NCI-H82 treated with DMSO at 0.1 percent for 48 hours (cell line): ENCODE measurements around the gene ADTRP.

Source experiments
- DNase-seq: peaks from one replicate; lab custom pipeline; 2025; ENCODE audit not compliant: unreplicated experiment; lab: John Stamatoyannopoulos, UW

Gene ADTRP

GRCh38 chr6:11727998-11728961 lies 50.3 kb downstream of the ADTRP start:
- DNase-seq = peak; percentile 67

- DNase-seq = no peak
Observed at GRCh38 chr6:11727346-11727997, 51.1 kb downstream of the ADTRP start.

GRCh38 chr6:11724286-11724685 lies 54.3 kb downstream of the ADTRP start:
- DNase-seq = no peak

DNA sequence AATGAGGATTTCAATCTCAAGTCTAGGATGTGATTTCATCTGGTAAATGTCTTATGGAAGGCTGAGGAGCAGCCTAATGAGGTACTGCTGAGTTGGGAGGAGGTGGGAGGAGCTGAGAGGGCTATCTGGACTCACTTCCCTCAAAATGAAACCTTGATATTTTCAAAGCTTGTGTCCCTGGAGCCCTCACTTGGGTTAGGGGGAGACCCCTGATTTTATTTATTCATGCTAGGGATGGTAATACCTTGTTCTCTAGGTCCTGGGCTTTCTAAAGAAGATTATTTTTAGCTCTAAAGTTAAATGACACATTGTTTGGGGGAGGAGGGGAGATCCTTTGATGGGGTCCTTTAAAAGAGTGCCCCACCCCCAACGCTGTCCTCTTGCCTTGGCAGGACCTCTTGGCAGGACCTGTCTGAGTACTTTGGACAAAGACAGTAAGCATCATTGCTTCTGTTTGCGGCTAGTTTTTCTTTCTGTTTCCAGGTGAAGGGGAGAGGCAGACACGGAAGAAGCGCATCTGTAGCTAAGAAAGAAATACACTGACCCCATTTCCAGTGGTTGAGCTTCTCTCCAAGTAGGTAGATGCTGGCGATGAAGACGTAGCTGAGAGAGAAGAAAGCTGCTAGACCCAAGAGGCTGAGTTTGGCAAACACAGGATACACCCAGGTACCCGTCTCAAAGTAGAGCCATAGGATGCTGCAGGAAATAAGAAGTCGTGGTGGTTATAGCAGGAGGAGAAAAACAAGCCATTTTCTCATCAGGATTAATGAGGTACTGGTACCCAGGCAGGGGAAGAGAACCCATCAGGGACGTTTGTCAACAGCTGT lies 55.6 kb downstream of the ADTRP start:
- no peak for DNase-seq

DNA sequence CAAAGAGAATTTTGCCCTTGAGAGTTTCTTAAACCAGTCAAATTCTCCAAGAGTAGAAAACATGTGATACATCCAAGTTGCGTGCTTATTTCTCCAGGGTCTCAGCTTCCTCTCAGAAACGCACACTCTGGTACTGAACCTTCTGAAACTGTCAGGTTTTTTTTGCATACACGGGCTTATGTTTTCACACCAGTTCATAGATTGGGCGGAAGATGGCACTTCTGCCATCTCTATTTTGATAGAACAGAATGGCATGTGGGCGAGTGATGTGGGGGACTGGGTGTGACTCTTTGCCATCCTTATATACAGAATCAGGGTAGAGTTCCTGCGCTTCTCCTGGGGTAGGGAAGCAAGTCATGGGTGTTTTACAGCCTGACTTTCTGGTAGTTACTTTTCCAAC lies 56.4 kb downstream of the ADTRP start:
- DNase-seq = no peak

DNA sequence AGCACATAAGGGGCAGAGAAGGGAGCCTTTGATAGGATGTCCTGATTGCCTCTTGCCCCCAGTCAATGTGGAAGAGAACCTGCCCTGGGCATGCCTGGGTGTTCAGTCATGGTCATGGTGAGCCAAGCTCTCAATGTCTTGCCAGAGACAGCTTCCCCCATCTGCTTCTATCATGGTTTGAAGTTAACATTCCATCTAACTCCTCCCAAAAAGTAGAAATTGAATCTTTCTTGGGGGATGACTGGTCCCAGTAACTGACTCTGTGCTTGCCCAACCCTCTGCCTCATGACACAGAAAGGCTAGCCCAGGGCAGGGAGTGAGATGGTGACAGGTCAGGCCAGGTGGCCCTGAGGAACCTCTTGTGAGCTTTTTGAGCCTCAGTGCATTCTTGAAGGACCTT lies 60.1 kb downstream of the ADTRP start:
- DNase-seq = no peak

DNA sequence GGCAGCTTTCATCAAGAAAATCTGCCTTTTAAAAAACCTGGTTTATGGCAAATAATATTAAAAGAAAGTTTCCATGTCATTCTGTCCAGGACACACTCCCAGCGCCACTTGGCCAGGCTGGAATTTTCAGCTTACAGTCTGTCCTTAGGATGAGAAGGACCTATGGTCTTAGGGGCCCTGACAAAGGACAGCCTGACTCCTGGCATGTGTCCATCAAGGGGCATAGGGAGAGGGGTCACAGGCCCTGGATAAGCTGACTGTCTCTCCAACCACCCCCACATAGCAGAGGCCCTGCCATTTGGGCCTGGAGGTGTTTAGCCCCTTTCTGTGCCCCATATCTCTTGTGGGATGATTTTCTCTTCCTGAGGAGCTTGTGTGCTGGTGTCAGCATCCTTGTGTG lies 60.6 kb downstream of the ADTRP start:
- DNase-seq = no peak

DNA sequence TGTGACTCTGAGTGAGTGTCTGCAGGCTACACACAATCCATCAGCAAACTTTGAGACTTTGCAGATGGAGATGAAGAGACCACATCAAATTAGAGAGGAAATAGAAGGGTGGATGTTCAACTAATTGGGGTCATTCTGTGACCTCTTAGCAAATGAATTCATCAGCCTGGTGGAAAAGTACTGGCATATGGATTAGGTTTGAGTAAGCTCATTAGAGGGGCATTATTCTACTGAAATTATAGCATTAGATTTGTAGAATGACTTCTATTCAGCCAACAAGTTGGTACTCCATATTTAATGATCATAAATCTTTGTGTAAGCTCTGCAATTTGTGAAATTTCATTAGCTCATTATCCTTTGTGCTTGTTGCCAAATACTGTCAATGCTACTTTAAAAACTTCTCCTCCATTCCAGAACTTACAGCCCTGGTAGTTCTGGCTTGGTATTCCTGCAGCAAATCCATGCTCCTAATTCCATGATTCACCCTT lies 63.8 kb downstream of the ADTRP start:
- DNase-seq = peak; percentile 49

GRCh38 chr6:11714116-11714797 lies 64.3 kb downstream of the ADTRP start:
- DNase-seq = no peak

- no peak for DNase-seq
Observed at GRCh38 chr6:11712760-11713159, 65.8 kb downstream of the ADTRP start.

- DNase-seq = no peak
Observed at GRCh38 chr6:11711984-11712711, 66.5 kb downstream of the ADTRP start.

GRCh38 chr6:11711003-11711983 lies 67.3 kb downstream of the ADTRP start:
- no peak for DNase-seq

- no peak for DNase-seq
Observed at GRCh38 chr6:11710311-11710761, 68.3 kb downstream of the ADTRP start.

- DNase-seq = no peak
Observed at GRCh38 chr6:11706171-11706570, 72.4 kb downstream of the ADTRP start.

DNA sequence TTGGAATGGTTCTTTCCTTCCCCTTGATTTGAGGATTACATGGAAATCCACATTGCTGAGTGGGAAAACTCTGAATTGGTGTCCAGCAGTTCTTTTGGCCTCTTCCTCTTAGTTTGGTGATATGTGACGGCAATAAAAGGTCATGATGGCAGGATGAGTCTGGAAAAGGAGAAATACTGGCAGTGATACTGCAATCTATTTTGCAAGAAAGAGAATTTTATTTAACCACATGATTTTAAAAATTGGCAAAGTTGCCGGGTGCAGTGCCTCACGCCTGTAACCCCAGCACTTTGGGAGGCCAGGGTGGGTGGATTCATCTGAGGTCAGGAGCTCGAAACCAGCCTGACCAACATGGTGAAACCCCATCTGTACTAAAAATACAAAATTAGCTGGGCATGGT lies 73.1 kb downstream of the ADTRP start:
- no peak for DNase-seq

- no peak for DNase-seq
Observed at GRCh38 chr6:11705069-11705468, 73.5 kb downstream of the ADTRP start.

DNA sequence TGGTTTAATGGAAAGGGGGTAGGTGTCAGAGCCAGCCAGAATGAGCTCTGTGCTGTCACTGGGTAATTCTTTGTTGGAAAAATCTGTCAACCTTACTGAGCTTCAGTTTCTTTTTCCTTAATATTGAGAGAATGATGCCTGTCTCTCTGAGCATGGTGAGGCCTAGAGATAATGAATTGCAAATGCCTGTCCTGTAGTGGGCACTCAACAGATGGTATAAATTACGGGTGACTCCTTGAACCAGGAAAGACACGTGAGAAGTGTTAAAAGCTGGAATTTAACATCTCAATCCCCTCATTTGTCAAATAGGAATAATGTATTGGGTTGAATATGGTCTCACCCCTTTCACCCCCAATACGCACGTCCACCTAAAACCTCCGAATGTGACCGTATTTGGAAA lies 74.9 kb downstream of the ADTRP start:
- no peak for DNase-seq

DNA sequence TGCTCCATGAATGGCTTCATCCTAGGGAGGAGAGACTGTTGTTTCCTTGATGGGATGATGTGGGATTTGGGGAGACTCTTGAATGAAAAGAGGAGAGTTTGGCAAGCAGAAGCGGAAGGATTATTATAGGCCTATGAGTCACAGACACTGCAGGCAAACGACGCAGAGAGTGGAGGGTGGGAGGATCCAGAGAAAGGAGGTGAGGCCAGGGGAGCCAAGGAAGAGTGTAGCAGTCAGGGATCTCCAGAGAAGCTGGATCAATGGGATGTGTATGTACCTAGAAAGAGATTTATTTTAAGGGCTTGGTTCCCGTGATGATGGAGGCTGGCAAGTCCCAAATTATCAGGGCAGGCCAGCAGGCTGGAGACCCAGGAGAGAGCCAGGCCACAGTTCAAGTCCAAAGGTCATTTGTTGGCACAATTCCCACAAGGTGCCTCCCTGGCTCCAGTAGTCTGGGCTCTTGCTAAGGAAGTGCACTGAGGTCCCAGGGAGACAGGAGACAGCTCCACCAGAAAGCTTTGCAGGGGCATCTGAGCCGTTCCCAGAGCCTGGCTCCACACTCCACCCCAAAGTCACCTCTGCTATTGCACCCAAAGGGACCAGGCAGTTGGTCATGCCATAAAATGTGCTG lies 76.0 kb downstream of the ADTRP start:
- no peak for DNase-seq
